Fibroblast of lung (primary cell): Measurements from ENCODE around the gene OR2AJ1. TPM values are rescaled to one million over a fixed set of nuclear protein-coding genes. Genes with fewer than 3 reads are reported as not detected.

Experiments used
- DNase-seq, 2 donors: peaks; one replicate each; pipeline versions ENCODE4 v3.0.0 to v3.0.0-alpha.2; 2010; ENCODE audit warnings: low read depth in 2 of 2
- H2AFZ ChIP-seq: 2 replicates; pipeline ENCODE4 v1.5.1; 2012; ENCODE audit warnings: low read length, control low read depth, inconsistent platforms
- H3K27ac ChIP-seq: 2 replicates; pipeline ENCODE4 v1.5.1; 2011; ENCODE audit warnings: low read length, control low read depth; ENCODE audit not compliant: insufficient read depth
- H3K27me3 ChIP-seq: 2 replicates; pipeline ENCODE4 v1.5.1; 2011; ENCODE audit warnings: mild to moderate bottlenecking, low read length; ENCODE audit not compliant: control insufficient read depth, insufficient read depth
- H3K36me3 ChIP-seq: 2 replicates; pipeline ENCODE4 v1.5.1; 2011; ENCODE audit warnings: low read length; ENCODE audit not compliant: control insufficient read depth, insufficient read depth
- H3K4me1 ChIP-seq: 2 replicates; pipeline ENCODE4 v1.5.1; 2011; ENCODE audit warnings: low read length; ENCODE audit not compliant: control insufficient read depth, insufficient read depth; ENCODE audit errors: extremely low read depth
- H3K4me2 ChIP-seq: 2 replicates; pipeline ENCODE4 v1.5.1; 2011; ENCODE audit warnings: low read length, control low read depth; ENCODE audit not compliant: insufficient read depth; ENCODE audit errors: extremely low read depth
- H3K4me3 ChIP-seq, 4 experiments: fragments of 200-600 bp in 1 of 4; sonication (generic) in 1 of 4; replicated peaks in 1 of 4; 2 replicates each; pipeline ENCODE4 v1.5.1; 2011 to 2016; ENCODE audit warnings: low read length in 4 of 4, low read depth in 3 of 4, mild to moderate bottlenecking in 3 of 4, control low read depth in 2 of 4, inconsistent platforms in 1 of 4, mixed read lengths in 1 of 4; ENCODE audit not compliant: insufficient read depth in 1 of 4; ENCODE audit errors: control extremely low read depth in 1 of 4
- H3K79me2 ChIP-seq: 2 replicates; pipeline ENCODE4 v1.5.1; 2012; ENCODE audit warnings: mild to moderate bottlenecking, low read length, inconsistent platforms; ENCODE audit not compliant: control insufficient read depth, insufficient read depth
- H3K9ac ChIP-seq: 2 replicates; pipeline ENCODE4 v1.5.1; 2011; ENCODE audit warnings: mild to moderate bottlenecking, low read length, control low read depth; ENCODE audit not compliant: insufficient read depth
- H3K9me3 ChIP-seq: 2 replicates; pipeline ENCODE4 v1.5.1; 2012; ENCODE audit warnings: low read depth, low read length; ENCODE audit not compliant: control insufficient read depth, insufficient read depth
- H4K20me1 ChIP-seq: 2 replicates; pipeline ENCODE4 v1.5.1; 2011; ENCODE audit warnings: low read length; ENCODE audit not compliant: control insufficient read depth, insufficient read depth; ENCODE audit errors: extremely low read depth
- EZH2 ChIP-seq: IDR thresholded peaks from 2 replicates; pipeline ENCODE4 v1.5.1; 2012; ENCODE audit warnings: low read length, control low read depth, mild to moderate bottlenecking; ENCODE audit errors: missing control alignments
- polyA plus RNA-seq, 2 donors: library from polyadenylated mRNA; depleted of rRNA in 1 of 2; stranded (reverse) in 1 of 2; unstranded in 1 of 2; fragments of >200 nt; gene quantifications; 2 replicates each; pipeline ENCODE4 v1.2.1, GENCODE V29; 2011 to 2012; ENCODE audit warnings: missing spikeins in 1 of 2
- total RNA-seq: library from RNA; depleted of rRNA; stranded (reverse); fragments of >200 nt; gene quantifications from 2 replicates; pipeline ENCODE4 v1.2.1, GENCODE V29; 2014
- TF ChIP-seq, protein P1 (sequence below), 2 donors: IDR thresholded peaks in 1 of 2; conservative IDR thresholded peaks in 1 of 2; 1 replicate in 1 of 2; 2 replicates in 1 of 2; pipeline ENCODE4 v1.5.1; 2011 to 2012; ENCODE audit warnings: low read length in 2 of 2, control low read depth in 1 of 2, inconsistent platforms in 1 of 2, low read depth in 1 of 2, mild to moderate bottlenecking in 1 of 2

OR2AJ1 gene
- total and polyA plus RNA-seq, 2 donors (not counting 1 experiment from before 2014, with no cell fraction given) = not detected

GRCh38 chr1:247942624-247943023 lies 17.9 kb downstream of the OR2AJ1 start:
- Histone ChIP-seq H3K4me1 (no peaks in the 10 kb centered on the region), H3K4me3 (no peak overlapping the region), H3K36me3 (no peaks in the 10 kb centered on the region), H3K79me2 (no peaks in the 10 kb centered on the region), H3K27me3 (no peaks in the 10 kb centered on the region), H3K9me3 (no peaks in the 10 kb centered on the region), H2AFZ (no peak overlapping the region), H3K9ac (no peak overlapping the region), H3K27ac (no peak overlapping the region), H4K20me1 (no peaks in the 10 kb centered on the region), H3K4me2 (no peak overlapping the region)
- DNase-seq = no peak
- TF ChIP-seq, protein P1, sequence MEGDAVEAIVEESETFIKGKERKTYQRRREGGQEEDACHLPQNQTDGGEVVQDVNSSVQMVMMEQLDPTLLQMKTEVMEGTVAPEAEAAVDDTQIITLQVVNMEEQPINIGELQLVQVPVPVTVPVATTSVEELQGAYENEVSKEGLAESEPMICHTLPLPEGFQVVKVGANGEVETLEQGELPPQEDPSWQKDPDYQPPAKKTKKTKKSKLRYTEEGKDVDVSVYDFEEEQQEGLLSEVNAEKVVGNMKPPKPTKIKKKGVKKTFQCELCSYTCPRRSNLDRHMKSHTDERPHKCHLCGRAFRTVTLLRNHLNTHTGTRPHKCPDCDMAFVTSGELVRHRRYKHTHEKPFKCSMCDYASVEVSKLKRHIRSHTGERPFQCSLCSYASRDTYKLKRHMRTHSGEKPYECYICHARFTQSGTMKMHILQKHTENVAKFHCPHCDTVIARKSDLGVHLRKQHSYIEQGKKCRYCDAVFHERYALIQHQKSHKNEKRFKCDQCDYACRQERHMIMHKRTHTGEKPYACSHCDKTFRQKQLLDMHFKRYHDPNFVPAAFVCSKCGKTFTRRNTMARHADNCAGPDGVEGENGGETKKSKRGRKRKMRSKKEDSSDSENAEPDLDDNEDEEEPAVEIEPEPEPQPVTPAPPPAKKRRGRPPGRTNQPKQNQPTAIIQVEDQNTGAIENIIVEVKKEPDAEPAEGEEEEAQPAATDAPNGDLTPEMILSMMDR (conservative IDR thresholded peaks at IDR 0.05 in 1 of 2, IDR thresholded peaks at IDR 0.05 in 1 of 2; ENCODE audit: low read depth in 1 of 2, low read length in 2 of 2) = no peak
- no peak for TF ChIP-seq EZH2

DNA sequence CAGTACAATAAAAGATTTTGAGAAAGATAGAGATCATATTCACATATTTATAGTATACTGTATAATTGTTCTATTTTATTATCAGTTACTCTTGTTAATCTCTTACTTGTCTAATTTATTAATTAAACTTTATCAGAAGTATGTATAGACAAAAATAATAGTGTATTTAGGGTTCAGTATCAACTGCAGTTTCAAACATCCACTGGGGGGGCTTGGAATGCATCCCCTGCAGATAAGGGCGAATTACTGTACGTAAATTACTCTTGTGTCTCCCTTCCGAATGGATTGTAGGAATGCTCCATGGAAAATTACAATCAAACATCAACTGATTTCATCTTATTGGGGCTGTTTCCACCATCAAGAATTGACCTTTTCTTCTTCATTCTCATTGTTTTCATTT lies 23.9 kb downstream of the OR2AJ1 start, which contains the start of gene OR2L8:
OR2L8 (plus strand) TSS at position 301 of the 400 bp plus-strand sequence; CDS start at position 301, 0 bp downstream.
- Histone ChIP-seq H2AFZ (no peak within 1 kb of the TSS), H3K79me2 (no peaks in the 10 kb centered on the region), H4K20me1 (no peaks in the 10 kb centered on the region), H3K4me2 (no peak within 1 kb of the TSS), H3K4me1 (no peaks in the 10 kb centered on the region), H3K27ac (no peak within 1 kb of the TSS), H3K27me3 (no peaks in the 10 kb centered on the region), H3K4me3 (no peak within 1 kb of the TSS), H3K36me3 (no peaks in the 10 kb centered on the region), H3K9ac (no peak within 1 kb of the TSS), H3K9me3 (no peaks in the 10 kb centered on the region)
- no peak for DNase-seq
- TF ChIP-seq, protein P1 (conservative IDR thresholded peaks at IDR 0.05 in 1 of 2, IDR thresholded peaks at IDR 0.05 in 1 of 2; ENCODE audit: low read depth in 1 of 2, low read length in 2 of 2) = no peak
- TF ChIP-seq EZH2 = no peak

DNA sequence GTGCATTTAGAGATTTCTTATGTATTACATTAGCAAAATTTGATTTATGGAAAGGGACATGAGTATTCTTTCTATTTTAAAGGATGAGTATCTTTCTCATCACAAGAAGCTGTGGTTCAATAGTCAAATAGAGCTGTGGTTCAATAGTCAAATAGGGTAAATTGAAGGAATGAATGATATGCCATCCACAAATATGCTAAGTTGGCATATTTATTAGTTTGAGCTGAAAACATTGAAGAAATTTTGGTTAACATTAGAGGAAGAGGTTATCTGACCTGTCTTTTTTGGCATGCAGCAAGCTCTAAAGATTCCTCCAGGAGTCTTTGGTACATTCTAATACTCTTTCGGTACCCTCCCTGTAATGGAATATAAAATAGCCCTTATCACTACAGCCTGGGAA lies 28.7 kb downstream of the OR2AJ1 start:
- no peaks in the 10 kb centered on the region for H3K4me1 ChIP-seq
- TF ChIP-seq, protein P1 (conservative IDR thresholded peaks at IDR 0.05 in 1 of 2, IDR thresholded peaks at IDR 0.05 in 1 of 2; ENCODE audit: low read depth in 1 of 2, low read length in 2 of 2) = no peak
- TF ChIP-seq EZH2 = no peak
- H3K27me3 ChIP-seq = no peaks in the 10 kb centered on the region
- DNase-seq = no peak
- no peaks in the 10 kb centered on the region for H3K9me3 ChIP-seq
- H3K27ac ChIP-seq = no peak overlapping the region
- no peak overlapping the region for H3K9ac ChIP-seq
- H3K4me2 ChIP-seq = no peak overlapping the region
- H3K36me3 ChIP-seq = no peaks in the 10 kb centered on the region
- no peak overlapping the region for H2AFZ ChIP-seq
- no peak overlapping the region for H3K4me3 ChIP-seq
- H3K79me2 ChIP-seq = no peaks in the 10 kb centered on the region
- no peaks in the 10 kb centered on the region for H4K20me1 ChIP-seq
